NCI-H1694 treated with DMSO at 0.1 percent for 48 hours (cell line): Measurements from ENCODE around the gene MRTFB.

Experiments used
- DNase-seq: peaks from one replicate; lab custom pipeline; 2025; lab: John Stamatoyannopoulos, UW

The MRTFB gene

GRCh38 chr16:14307527-14308367 is 236.6 kb downstream of the MRTFB start:
- no peak for DNase-seq

- no peak for DNase-seq
These were observed 237.2 kb downstream of the MRTFB start for GRCh38 chr16:14308368-14308723.

GRCh38 chr16:14309001-14309886 is 238.1 kb downstream of the MRTFB start:
- no peak for DNase-seq

GRCh38 chr16:14309906-14310305 is 238.8 kb downstream of the MRTFB start:
- DNase-seq = no peak

GRCh38 chr16:14310519-14310991 is 239.4 kb downstream of the MRTFB start:
- DNase-seq = no peak

- no peak for DNase-seq
These were observed 243.0 kb downstream of the MRTFB start for GRCh38 chr16:14314116-14314515.

- DNase-seq = no peak
These were observed 244.7 kb downstream of the MRTFB start for GRCh38 chr16:14315683-14316320.
